Measurements from ENCODE around the gene CCBE1. TPM values are rescaled to one million over a fixed set of nuclear protein-coding genes. Genes with fewer than 3 reads are reported as not detected.

The CCBE1 gene
- total RNA-seq, 1 donor from 2014 or later: 6.4 TPM

DNA sequence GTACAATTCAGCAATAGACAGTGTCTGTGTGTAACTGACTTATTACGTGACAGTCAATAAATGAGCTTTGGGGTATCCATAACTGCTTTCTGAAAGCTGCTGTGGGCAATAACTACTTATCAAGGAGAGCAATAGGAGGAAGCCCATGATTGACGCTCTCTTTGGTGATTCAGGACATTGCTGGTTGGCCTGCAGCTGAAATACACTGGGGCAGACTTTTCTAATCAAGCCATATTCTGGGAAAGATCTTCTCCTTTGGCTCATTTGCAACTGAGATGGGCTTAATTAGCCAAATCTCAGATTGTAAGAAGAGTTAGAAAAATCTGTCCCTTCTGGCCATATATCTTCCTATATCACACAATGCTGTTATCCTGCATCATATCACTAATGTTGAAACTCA is 24.0 kb upstream of the CCBE1 start:
- no peak for DNase-seq (ENCODE audit: low spot score)
- TF ChIP-seq, protein P1, sequence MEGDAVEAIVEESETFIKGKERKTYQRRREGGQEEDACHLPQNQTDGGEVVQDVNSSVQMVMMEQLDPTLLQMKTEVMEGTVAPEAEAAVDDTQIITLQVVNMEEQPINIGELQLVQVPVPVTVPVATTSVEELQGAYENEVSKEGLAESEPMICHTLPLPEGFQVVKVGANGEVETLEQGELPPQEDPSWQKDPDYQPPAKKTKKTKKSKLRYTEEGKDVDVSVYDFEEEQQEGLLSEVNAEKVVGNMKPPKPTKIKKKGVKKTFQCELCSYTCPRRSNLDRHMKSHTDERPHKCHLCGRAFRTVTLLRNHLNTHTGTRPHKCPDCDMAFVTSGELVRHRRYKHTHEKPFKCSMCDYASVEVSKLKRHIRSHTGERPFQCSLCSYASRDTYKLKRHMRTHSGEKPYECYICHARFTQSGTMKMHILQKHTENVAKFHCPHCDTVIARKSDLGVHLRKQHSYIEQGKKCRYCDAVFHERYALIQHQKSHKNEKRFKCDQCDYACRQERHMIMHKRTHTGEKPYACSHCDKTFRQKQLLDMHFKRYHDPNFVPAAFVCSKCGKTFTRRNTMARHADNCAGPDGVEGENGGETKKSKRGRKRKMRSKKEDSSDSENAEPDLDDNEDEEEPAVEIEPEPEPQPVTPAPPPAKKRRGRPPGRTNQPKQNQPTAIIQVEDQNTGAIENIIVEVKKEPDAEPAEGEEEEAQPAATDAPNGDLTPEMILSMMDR (IDR thresholded peaks at IDR 0.05): no peak
- TF ChIP-seq EZH2phosphoT487 (IDR thresholded peaks at IDR 0.05) (no peak), EZH2 (IDR thresholded peaks at IDR 0.05) (no peak)
- no peaks in the 10 kb centered on the region for H3K79me2 ChIP-seq (ENCODE audit: low read depth)
- H3K9ac ChIP-seq: no peak overlapping the region
- no peaks in the 10 kb centered on the region for H3K36me3 Mint-ChIP-seq
- H3K4me1 ChIP-seq: peaks cover 5% of the 10 kb centered on the region
- H3K4me3 ChIP-seq: no peak overlapping the region
- H3K9me3 ChIP-seq (ENCODE audit: low read depth): no peaks in the 10 kb centered on the region
- no peak overlapping the region for H3K27ac ChIP-seq
- H3K4me2 ChIP-seq: no peak overlapping the region
- no peak overlapping the region for H3K27ac Mint-ChIP-seq
- H3K36me3 ChIP-seq: no peaks in the 10 kb centered on the region
- no peak overlapping the region for H3K4me3 Mint-ChIP-seq
- no peaks in the 10 kb centered on the region for H3K9me3 Mint-ChIP-seq
- H3K4me1 Mint-ChIP-seq: peaks cover 13% of the 10 kb centered on the region
- no peaks in the 10 kb centered on the region for H3F3A ChIP-seq (ENCODE audit: low read depth)
- no peaks in the 10 kb centered on the region for H3K27me3 ChIP-seq
- no peak overlapping the region for H2AFZ ChIP-seq (replicated peaks)
- H3K27me3 Mint-ChIP-seq (ENCODE audit: insufficient read depth, low read depth): peaks cover 6% of the 10 kb centered on the region
- no peaks in the 10 kb centered on the region for H4K20me1 ChIP-seq (ENCODE audit: low read depth)

DNA sequence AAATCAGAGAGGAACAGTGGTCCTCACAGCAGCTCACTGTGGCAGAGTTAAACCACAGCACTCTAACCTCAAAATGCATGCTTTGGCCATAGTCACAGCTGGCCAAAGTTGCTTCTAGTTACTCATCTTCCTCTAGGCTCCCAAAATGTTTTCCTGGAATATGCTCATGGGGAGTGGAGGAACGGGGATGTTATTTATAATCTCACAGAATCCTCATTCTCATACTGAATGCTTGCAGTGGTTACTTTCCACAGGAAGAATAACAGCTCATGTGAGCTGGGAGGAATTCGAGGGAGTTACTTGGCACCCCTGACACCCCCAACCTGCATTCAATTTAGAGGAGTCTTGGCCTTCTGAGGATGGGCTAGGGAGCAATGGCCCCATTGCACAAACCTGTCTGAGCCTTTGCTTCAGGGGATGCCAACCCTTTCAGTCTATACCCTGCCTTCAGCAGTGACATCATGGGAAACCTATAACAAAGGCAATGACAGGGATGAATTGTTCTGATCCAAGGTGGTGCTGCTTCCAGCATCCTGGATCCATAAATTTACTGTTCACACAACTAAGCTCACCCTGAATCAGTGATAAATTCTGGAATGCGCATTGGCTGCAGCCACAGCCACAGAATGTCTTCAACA is 22.4 kb upstream of the CCBE1 start:
- Histone ChIP-seq H3K9ac (no peak overlapping the region), H3K79me2 (ENCODE audit: low read depth) (no peaks in the 10 kb centered on the region), H3K4me3 (no peak overlapping the region), H3F3A (ENCODE audit: low read depth) (no peaks in the 10 kb centered on the region), H4K20me1 (ENCODE audit: low read depth) (no peaks in the 10 kb centered on the region), H3K27ac (no peak overlapping the region), H3K4me2 (no peak overlapping the region), H2AFZ (replicated peaks) (no peak overlapping the region), H3K27me3 (no peaks in the 10 kb centered on the region), H3K9me3 (ENCODE audit: low read depth) (no peaks in the 10 kb centered on the region), H3K4me1 (peaks cover 5% of the 10 kb centered on the region), H3K36me3 (no peaks in the 10 kb centered on the region)
- peaks cover 1% of the 10 kb centered on the region for H3K9me3 Mint-ChIP-seq
- TF ChIP-seq EZH2phosphoT487 (IDR thresholded peaks at IDR 0.05): no peak
- no peak for TF ChIP-seq EZH2 (IDR thresholded peaks at IDR 0.05)
- TF ChIP-seq, protein P1 (IDR thresholded peaks at IDR 0.05): no peak
- no peaks in the 10 kb centered on the region for H3K36me3 Mint-ChIP-seq
- no peak overlapping the region for H3K4me3 Mint-ChIP-seq
- peaks cover 7% of the 10 kb centered on the region for H3K27me3 Mint-ChIP-seq (ENCODE audit: insufficient read depth, low read depth)
- no peak overlapping the region for H3K27ac Mint-ChIP-seq
- DNase-seq (ENCODE audit: low spot score): no peak
- peaks cover 20% of the 10 kb centered on the region for H3K4me1 Mint-ChIP-seq

DNA sequence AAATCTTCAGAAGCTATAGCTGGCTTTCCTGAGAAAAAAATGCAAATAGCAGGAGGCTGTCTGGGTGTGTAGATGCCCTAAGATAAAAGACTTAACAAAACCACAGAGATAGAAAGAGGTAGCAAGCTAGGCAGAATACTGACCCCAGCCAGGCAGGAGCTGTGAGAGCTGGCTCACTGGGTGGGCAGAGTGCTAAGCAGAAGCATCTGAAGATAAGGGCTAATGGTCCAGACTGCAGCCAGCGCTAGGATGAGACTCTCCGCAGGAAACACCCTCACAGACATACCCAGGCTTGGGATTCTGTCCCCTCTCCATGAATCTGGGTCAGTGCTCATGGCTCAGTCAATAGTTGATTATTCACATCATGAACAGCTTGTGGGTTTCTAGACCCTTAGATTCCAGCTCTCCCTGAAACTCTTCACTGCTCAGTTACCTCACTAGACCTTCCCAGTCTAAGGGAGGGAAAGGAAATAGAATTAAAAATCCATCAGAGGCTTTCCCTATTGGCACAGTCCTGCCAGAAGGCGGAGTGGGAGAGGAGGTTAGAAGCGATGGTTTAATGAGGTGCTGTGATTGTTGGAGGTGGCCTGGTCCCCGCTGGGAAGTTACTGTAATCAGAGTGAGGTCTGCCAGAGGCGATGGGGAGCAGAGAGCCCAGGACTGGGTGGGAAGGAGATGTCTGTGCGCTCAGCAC is 21.4 kb upstream of the CCBE1 start:
- Histone ChIP-seq H3K9me3 (ENCODE audit: low read depth) (no peaks in the 10 kb centered on the region), H4K20me1 (ENCODE audit: low read depth) (no peaks in the 10 kb centered on the region), H3K4me2 (no peak overlapping the region), H2AFZ (replicated peaks) (no peak overlapping the region), H3K9ac (no peak overlapping the region), H3K4me3 (no peak overlapping the region), H3K79me2 (ENCODE audit: low read depth) (no peaks in the 10 kb centered on the region), H3K27ac (no peak overlapping the region), H3K36me3 (no peaks in the 10 kb centered on the region), H3F3A (ENCODE audit: low read depth) (no peaks in the 10 kb centered on the region), H3K27me3 (no peaks in the 10 kb centered on the region), H3K4me1 (peaks cover 5% of the 10 kb centered on the region)
- no peaks in the 10 kb centered on the region for H3K36me3 Mint-ChIP-seq
- TF ChIP-seq, protein P1 (IDR thresholded peaks at IDR 0.05): no peak
- no peak for TF ChIP-seq EZH2phosphoT487 (IDR thresholded peaks at IDR 0.05)
- TF ChIP-seq EZH2 (IDR thresholded peaks at IDR 0.05): no peak
- no peak for DNase-seq (ENCODE audit: low spot score)
- H3K4me1 Mint-ChIP-seq: peaks cover 25% of the 10 kb centered on the region
- H3K27me3 Mint-ChIP-seq (ENCODE audit: insufficient read depth, low read depth): peaks cover 7% of the 10 kb centered on the region
- H3K27ac Mint-ChIP-seq: no peak overlapping the region
- peaks cover 4% of the 10 kb centered on the region for H3K9me3 Mint-ChIP-seq
- H3K4me3 Mint-ChIP-seq: no peak overlapping the region

Data from neural progenitor cell (in vitro differentiated cells).